ENCODE data around the gene NSUN2.

GRCh38 chr5:6666762-6667161 lies 33.9 kb upstream of the NSUN2 start:
- TF ChIP-seq POLR2A (IDR thresholded peaks at IDR 0.05) (no peak), CTCF (IDR thresholded peaks at IDR 0.05) (no peak), EP300 (IDR thresholded peaks at IDR 0.05; ENCODE audit: low read depth) (no peak)

Measured in transverse colon (tissue), 3 donors.